OCI-LY1 (cell line): ENCODE data around the gene RBM20.

Experiments
- H2AFZ ChIP-seq: fragments of 200-600 bp; sonication (generic), shearing (Covaris generic); 2 replicates; pipeline ENCODE4 v1.6.0; 2014; ENCODE audit warnings: antibody characterized with exemption, mild to moderate bottlenecking, low read length
- H3F3A ChIP-seq: fragments of 200-600 bp; sonication (generic), shearing (Covaris generic); 2 replicates; pipeline ENCODE4 v1.6.0; 2014; ENCODE audit warnings: mild to moderate bottlenecking, antibody characterized with exemption, low read length, moderate library complexity; ENCODE audit not compliant: insufficient read depth
- H3K27ac ChIP-seq: fragments of 200-600 bp; sonication (generic); 2 replicates; pipeline ENCODE4 v1.5.1; 2014; ENCODE audit warnings: low read length, mixed run types, mild to moderate bottlenecking, low read depth; ENCODE audit not compliant: poor library complexity, severe bottlenecking
- H3K27me3 ChIP-seq: fragments of 200-600 bp; sonication (generic); 2 replicates; pipeline ENCODE4 v1.6.0; 2014; ENCODE audit warnings: antibody characterized with exemption, mild to moderate bottlenecking, low read length, moderate library complexity; ENCODE audit not compliant: insufficient read depth
- H3K36me3 ChIP-seq: fragments of 200-600 bp; sonication (generic); 2 replicates; pipeline ENCODE4 v1.6.1; 2014; ENCODE audit warnings: mild to moderate bottlenecking, antibody characterized with exemption, low read length, moderate library complexity, mixed read lengths; ENCODE audit not compliant: insufficient read depth
- H3K4me1 ChIP-seq: fragments of 200-600 bp; sonication (generic); 2 replicates; pipeline ENCODE4 v1.5.1; 2014; ENCODE audit warnings: mild to moderate bottlenecking, low read length, moderate library complexity; ENCODE audit not compliant: insufficient read depth, severe bottlenecking
- H3K4me2 ChIP-seq: fragments of 200-600 bp; sonication (generic), shearing (Covaris generic); 2 replicates; pipeline ENCODE4 v1.6.1; 2014; ENCODE audit warnings: low read length
- H3K4me3 ChIP-seq: fragments of 200-600 bp; sonication (generic); 2 replicates; pipeline ENCODE4 v1.5.1; 2014; ENCODE audit warnings: low read length, low read depth, mild to moderate bottlenecking, mixed read lengths; ENCODE audit not compliant: poor library complexity, severe bottlenecking
- H3K79me2 ChIP-seq: fragments of 200-600 bp; shearing (Covaris generic); 2 replicates; pipeline ENCODE4 v1.6.1; 2016; ENCODE audit warnings: mixed run types, low read length, mixed read lengths; ENCODE audit not compliant: insufficient read depth
- H3K9ac ChIP-seq: fragments of 200-600 bp; sonication (generic), shearing (Covaris generic); 2 replicates; pipeline ENCODE4 v1.6.1; 2014; ENCODE audit warnings: mild to moderate bottlenecking, low read length, mixed read lengths
- H3K9me2 ChIP-seq: fragments of 200-600 bp; sonication (generic), shearing (Covaris generic); 2 replicates; pipeline ENCODE4 v1.6.1; 2014; ENCODE audit warnings: low read depth, mild to moderate bottlenecking, low read length, mixed read lengths
- H3K9me3 ChIP-seq: fragments of 200-600 bp; shearing (Covaris generic); 2 replicates; pipeline ENCODE4 v1.6.1; 2014; ENCODE audit warnings: low read length, mixed read lengths
- H4K20me1 ChIP-seq: fragments of 200-600 bp; sonication (generic), shearing (Covaris generic); 2 replicates; pipeline ENCODE4 v1.6.0; 2016; ENCODE audit warnings: mild to moderate bottlenecking, low read length; ENCODE audit not compliant: insufficient read depth
- CTCF ChIP-seq: fragments of 200-600 bp; sonication (generic), shearing (Covaris generic); IDR thresholded peaks from 2 replicates; pipeline ENCODE4 v1.5.1; 2017; ENCODE audit warnings: mild to moderate bottlenecking, antibody characterized with exemption, low read length, moderate library complexity, mixed read lengths
- EZH2 ChIP-seq: fragments of 200-600 bp; sonication (generic), shearing (Covaris generic); IDR thresholded peaks from 2 replicates; pipeline ENCODE4 v1.8.0; 2017; ENCODE audit warnings: borderline replicate concordance, mixed run types, mild to moderate bottlenecking, antibody characterized with exemption, low read length, moderate library complexity, mixed read lengths

The RBM20 gene

GRCh38 chr10:110794808-110795207, 150.7 kb downstream of the RBM20 start:
- Histone ChIP-seq H3F3A (no peaks in the 10 kb centered on the region; the same call in 1 of the 2 replicates), H3K4me2 (peak overlapping the region; percentile 48; the same call in 1 of the 2 replicates), H4K20me1 (no peaks in the 10 kb centered on the region), H3K4me3 (no peak overlapping the region), H3K9ac (peak overlapping the region; percentile 40; the same call in 1 of the 2 replicates), H3K4me1 (peaks cover 61% of the 10 kb centered on the region), H2AFZ (peak overlapping the region; percentile 6; the same call in 1 of the 2 replicates), H3K9me2 (no peaks in the 10 kb centered on the region), H3K27me3 (no peaks in the 10 kb centered on the region), H3K79me2 (no peaks in the 10 kb centered on the region), H3K36me3 (no peaks in the 10 kb centered on the region), H3K27ac (peak overlapping the region; percentile 86), H3K9me3 (no peaks in the 10 kb centered on the region)
- no peak for TF ChIP-seq CTCF
- TF ChIP-seq EZH2, result no peak

GRCh38 chr10:110797416-110797815, 153.3 kb downstream of the RBM20 start:
- H3K4me2 ChIP-seq, result no peak overlapping the region
- TF ChIP-seq CTCF (no peak), EZH2 (no peak)
- H3K27ac ChIP-seq, result no peak overlapping the region
- H3K9ac ChIP-seq, result no peak overlapping the region
- H3K79me2 ChIP-seq, result no peaks in the 10 kb centered on the region
- H3K4me3 ChIP-seq, result no peak overlapping the region
- no peaks in the 10 kb centered on the region for H4K20me1 ChIP-seq
- no peaks in the 10 kb centered on the region for H3F3A ChIP-seq
- no peaks in the 10 kb centered on the region for H3K36me3 ChIP-seq
- no peak overlapping the region for H2AFZ ChIP-seq
- no peaks in the 10 kb centered on the region for H3K27me3 ChIP-seq
- no peaks in the 10 kb centered on the region for H3K9me3 ChIP-seq
- no peaks in the 10 kb centered on the region for H3K9me2 ChIP-seq
- peaks cover 41% of the 10 kb centered on the region for H3K4me1 ChIP-seq

GRCh38 chr10:110798340-110798739, 154.2 kb downstream of the RBM20 start:
- no peak overlapping the region for H3K9ac ChIP-seq
- no peak for TF ChIP-seq CTCF
- no peak for TF ChIP-seq EZH2

More at GRCh38 chr10:110798340-110798739, 154.2 kb downstream of the RBM20 start:
- no peaks in the 10 kb centered on the region; the same call in 1 of the 2 replicates for H3F3A ChIP-seq
- no peaks in the 10 kb centered on the region for H3K79me2 ChIP-seq
- H3K4me2 ChIP-seq, result no peak overlapping the region
- no peaks in the 10 kb centered on the region for H4K20me1 ChIP-seq
- H3K36me3 ChIP-seq, result no peaks in the 10 kb centered on the region
- H2AFZ ChIP-seq, result no peak overlapping the region
- H3K4me3 ChIP-seq, result no peak overlapping the region
- H3K27ac ChIP-seq, result no peak overlapping the region
- H3K27me3 ChIP-seq, result no peaks in the 10 kb centered on the region
- no peaks in the 10 kb centered on the region for H3K9me3 ChIP-seq
- H3K4me1 ChIP-seq, result peaks cover 41% of the 10 kb centered on the region
- no peaks in the 10 kb centered on the region for H3K9me2 ChIP-seq
